GM19463 (cell line): ENCODE results near the gene EEFSEC.

Experiments used
- ATAC-seq: cut with Tn5 transposase; IDR thresholded peaks from one replicate; pipeline ENCODE4 v1.9.1; 2021; ENCODE audit warnings: mild to moderate bottlenecking, moderate library complexity; ENCODE audit not compliant: unreplicated experiment

The EEFSEC gene

DNA sequence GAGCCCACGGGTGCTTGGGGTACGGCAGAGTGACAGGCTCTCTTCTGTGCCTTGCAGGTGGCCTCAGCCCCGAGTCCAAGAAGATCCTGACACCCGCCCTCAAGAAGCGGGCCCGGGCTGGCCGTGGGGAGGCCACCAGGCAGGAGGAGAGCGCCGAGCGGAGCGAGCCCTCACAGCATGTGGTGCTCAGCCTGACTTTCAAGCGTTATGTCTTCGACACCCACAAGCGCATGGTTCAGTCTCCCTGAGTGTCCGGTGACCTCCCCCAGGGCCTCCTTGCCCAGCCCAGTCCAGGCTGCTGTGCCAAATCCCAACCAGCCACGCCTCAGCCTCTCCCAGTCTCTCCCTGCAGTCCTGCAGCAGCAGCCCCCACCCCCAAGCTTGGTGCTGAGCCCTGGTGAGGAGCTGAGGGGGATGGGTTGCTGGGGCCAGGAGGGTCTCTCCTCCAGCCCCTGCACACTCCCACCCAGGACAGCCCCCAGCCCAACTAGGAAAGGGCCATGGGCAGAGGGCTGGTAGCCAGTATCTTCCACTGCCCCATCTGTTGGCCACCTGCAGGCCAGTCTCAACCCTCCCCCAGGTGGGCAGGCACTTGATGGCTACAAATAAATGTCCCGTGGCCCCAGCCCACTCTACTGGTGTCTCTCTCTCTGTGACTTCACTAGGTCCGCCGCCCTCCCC, 254.9 kb downstream of the EEFSEC start:
- no peak for ATAC-seq

GRCh38 chr3:128408693-128409623, 255.7 kb downstream of the EEFSEC start:
- ATAC-seq = no peak

DNA sequence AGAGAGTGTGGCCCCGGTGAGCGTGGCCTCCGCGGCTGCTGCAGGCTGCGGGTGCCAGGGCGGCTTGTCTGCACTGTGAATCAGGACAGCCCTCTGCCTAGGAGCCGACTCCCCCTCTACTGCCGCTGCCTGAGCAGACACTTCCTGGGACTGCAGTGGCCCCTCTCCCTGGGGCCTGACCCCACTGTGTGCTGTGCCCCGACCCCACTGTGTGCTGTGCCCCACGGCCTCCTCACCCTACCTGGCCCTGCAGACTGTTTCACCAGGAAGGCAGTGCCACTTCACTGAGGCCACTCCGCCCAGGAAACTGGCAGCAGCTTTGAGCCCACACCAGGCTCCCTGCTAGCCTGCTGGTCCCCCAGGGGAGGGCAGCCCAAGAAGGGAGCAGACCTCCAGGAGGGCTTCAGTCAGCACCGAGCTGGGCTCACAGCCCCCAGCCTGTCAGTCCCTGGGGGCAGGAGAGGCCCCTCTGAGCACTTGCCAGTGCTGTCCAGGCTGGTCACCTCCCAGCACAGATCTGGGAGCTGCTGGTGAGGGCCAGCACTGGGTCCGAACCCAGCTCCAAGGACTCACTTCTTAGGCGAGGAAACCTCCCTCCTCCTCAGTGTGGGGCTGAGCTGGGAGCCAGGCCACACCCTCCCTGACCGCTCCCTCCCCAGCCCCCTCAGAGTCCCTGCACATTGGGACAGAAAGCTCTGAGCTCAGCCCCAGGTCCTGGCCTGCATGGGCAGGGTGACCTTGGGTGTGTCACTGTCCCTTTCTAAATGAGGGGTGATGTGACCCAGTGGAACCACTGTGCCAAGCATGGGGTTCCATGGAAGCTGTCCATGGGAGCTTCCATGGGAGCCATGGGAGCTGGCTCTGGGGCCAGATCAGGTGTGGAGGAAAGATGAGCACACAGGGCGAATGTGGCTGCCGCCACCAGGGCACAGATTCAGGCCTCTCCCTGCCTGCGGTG, 256.6 kb downstream of the EEFSEC start:
- ATAC-seq = no peak

DNA sequence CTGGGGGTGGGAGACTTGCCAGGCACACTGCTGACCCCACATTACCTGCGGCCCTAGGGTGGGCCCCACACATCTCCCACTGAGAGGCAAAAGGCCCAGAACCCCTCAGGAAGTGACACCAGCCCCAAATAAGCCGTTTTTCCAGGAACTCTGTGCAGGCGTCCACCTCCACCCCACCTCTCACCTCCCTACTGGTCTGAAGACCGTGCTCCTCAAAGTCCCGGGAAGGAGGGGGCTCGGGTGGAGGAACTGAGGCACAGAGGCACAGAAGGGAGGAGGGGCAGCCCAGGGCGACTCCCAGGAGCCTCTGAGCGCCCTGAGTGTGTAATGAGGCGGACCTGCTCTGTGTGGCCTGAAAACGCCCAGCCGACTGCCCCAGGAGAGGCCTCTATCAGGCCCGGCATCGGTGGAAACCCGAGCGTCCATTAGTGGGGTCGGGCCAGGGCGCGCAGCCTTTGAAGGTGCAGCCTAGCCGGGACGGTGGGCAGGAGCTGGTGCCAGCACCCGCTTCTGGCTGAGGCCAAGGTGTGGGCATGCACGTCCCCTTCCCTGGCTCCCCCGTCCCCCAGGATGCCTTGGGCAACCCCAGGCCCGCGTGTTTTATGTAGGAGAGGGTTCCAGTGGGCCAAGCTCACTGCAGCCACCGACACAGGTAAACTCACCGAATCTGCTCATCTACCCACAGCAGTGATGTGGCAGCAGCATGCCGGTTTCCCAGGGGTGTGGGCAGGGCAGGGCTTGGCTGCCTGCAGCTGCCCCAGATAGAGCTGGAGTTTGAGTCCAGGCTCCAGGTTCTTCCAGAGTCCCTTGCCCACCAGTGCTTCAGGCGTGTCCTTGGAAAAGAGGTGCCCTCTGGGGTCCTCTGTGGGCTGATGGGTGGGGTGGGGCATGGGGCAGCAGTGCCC, 257.6 kb downstream of the EEFSEC start:
- ATAC-seq = no peak

GRCh38 chr3:128411574-128412064, 258.3 kb downstream of the EEFSEC start:
- no peak for ATAC-seq

DNA sequence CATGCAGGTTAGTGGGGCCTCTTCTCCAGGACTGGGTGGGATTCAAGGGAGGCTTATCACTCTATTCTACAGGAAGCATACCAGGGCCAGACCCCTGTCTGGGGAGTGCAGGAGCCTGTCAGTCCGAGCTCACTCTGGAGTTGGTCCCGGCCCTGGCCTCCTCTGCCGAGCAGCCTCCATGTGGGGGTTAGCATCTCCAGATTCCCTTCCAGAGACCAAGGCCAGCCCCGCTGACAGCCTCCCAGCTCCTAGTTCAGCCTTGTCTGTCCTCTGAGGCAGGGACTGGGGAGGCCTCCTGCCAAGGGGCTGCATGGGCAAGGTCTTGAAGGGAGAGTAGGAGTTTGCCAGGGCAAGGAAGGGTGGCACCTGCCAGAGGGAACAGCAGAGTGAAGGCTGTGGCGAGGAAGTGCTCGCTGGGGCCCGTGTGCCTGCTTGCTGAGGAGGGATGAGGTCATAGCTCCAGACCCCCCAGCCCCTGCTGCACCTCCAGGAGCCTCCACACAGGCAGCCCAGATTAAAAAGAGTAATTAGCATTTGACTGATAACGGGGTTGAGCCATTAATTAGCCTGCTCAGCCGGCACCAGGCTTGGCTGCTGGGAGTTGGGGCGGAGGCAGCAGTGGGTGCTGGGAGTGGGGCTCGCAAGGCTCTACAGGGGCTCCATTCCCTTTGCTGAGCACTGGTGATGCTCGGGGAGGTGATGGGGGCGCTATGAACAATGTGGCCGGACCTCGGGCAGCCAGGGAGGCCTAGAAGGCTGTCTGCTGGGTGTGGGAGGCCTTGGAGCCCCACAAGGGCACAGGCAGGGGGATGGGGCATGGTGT, 259.1 kb downstream of the EEFSEC start:
- ATAC-seq = no peak

DNA sequence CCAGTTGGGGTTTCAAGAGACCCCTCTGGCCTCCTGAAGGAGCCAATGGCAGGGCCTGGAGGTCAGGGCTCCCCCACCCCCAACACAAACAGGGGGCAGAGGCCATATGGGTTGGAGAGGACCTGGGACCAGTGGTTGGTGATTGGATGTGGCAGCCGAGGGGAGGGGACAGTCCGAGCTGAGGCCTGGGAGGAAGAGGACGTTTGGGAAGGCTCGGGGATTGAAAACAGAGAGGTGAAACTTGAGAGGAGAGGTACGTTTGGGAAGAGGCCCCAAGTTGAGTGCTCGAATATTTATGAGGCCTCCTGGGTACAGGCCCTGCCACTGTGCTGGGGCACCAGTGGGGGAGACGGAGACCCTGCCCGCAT, 259.7 kb downstream of the EEFSEC start:
- ATAC-seq = no peak

DNA sequence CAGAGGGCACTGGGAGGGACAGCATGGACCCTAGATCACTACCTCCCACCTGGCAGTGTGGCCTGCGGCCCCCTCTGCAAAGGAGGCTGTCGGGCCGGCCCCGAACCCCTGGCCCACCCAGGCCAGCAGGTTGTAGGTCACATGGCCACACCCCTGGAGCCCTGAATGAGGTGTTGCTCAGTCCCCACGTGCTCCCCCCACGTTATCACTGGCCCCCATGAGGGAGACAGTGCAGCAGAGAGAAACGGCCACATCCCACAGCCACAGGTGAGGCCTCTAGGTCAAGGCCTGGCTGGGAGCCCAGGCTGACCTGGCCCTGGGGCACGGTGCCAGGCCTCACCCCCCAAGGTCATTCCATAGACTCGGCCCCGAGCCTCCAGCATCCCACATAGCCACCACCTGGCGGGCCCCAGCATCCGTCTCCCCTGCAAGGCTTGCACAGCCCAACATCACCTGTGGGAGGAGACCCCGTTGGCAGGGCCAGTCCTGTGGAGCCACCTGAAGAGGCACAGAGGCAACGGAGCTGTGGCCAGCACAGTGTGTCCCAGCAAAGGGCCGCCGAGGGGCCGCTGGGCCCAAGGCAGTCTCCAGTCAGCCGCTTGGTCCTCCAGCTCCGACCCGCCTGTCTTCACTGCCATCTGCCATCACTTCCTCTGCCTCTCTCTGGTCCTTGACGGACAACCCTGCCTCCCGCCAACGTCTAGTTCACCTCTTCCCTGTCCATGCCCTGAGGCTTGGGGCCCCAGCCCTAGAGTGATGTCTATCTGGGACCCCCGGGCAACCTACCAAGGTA, 260.3 kb downstream of the EEFSEC start:
- no peak for ATAC-seq

- no peak for ATAC-seq
Observed at GRCh38 chr3:128415200-128415772, 262.0 kb downstream of the EEFSEC start.

GRCh38 chr3:128415773-128416577, 262.7 kb downstream of the EEFSEC start:
- no peak for ATAC-seq

DNA sequence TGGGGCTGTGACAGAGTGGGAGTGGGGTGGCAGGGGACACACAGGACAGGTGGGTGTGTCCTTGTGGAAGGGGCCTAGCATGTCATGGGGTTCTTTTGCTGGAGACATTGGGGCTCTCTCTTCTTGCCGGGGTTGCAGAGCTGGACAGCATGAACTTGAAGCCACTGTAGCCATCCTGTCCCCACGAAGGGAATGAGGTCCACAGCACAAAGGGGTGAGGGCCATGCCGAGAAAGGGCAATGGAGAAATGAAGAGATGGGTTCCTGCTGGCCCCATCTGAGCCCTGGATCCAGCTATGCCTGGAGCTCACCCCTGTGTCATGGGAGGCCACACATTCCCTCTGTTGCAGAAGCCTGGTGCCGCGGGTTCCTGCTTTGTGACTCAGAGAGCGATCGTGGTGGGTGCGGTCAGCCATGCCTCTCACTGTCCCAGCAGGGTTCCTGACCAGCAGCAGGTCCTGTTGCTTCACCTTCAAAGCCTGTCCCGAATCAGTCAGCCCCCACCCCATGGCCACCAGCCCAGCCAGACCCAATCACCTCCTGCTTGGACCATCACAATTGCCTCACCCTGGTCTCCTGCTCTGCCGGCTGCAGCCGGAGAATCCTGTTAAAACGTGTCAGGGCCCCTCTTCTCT, 263.4 kb downstream of the EEFSEC start:
- ATAC-seq = no peak

DNA sequence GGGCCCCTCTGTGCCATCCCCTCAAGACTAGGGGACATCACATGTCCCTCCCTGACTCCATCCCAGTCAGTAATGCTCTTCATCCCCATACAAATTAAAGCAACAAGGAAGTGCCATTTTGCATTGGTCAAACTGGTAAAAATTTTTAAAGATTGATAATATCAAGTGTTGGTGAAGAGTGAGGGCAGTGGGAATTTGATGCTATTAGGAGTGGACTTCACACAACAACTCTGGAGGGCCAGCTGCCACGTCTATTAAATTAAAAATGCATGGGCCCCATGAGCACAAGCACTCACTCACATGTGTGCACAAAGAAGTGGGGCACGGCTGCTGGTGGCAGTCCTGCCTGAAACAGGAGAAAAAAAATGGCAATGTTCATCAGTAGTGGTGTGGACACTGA, 265.6 kb downstream of the EEFSEC start:
- ATAC-seq = no peak

DNA sequence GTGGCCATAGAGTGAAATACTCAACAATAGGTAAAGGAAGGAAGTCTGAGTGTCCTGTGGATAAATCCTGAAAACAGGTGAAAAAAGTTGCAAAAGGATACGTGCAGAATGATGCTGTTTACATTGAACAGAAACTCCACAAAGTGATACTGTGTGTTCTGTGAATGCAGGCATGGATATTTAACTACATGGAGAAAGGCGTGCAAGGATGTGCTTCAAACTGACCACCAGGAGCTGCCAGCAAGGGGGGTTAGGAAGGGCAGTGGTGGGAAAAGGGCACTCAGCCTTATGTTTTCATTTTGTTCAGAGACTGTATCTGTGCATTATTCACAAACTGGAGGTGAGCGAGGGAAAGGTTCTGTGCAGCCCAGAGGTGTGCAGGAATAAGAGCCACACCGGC, 266.0 kb downstream of the EEFSEC start:
- ATAC-seq = no peak

- no peak for ATAC-seq
Observed at GRCh38 chr3:128420289-128420688, 267.0 kb downstream of the EEFSEC start.

DNA sequence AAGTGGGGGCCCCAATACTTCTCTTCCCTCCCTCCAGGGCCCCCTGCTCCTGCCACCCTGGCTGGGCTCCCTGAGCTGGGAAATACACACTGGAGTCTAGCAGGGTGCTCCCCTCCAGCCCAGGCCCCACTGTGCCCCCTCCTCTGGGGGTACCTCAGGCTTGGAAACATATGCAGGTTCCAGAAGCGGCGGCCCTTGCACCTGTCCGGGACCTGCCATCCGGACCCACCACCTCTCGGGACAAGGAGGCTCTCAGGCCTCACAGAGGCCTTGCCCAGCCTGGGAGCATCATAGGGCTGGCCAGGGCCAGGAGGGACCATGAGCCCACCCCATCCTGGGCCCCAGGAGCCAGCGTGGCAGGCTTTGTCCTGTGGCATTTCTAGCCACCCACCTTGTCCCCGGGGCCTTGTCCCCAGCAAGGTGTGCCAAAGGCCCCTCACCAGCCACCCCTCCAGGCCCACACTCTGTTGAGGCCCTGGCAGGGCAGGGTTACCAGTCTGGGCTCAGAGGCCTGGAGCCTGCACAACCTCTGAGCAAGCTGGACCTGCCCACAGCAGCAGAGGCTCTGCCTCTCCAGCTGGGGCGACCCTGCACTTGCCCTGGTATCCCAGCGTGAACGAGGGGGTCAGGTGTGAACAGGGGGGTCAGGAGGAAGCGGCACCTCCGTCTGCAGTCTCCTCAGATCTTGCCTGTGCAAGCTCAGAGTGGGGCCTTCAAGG, 267.6 kb downstream of the EEFSEC start:
- no peak for ATAC-seq

- no peak for ATAC-seq
Observed at GRCh38 chr3:128421439-128421836, 268.2 kb downstream of the EEFSEC start.
